GM23248 (cell line): ENCODE results near the gene DMKN. TPM values are rescaled to one million over a fixed set of nuclear protein-coding genes. Genes with fewer than 3 reads are reported as not detected.
"Not testable (repeated sequence)": the region's sequence is repeated elsewhere in the genome, so short reads cannot be mapped to it uniquely, and the experiment has no call there.

ENCODE experiments used
- DNase-seq: peaks from one replicate; pipeline ENCODE4 v3.0.0-alpha.2; 2015
- H2AFZ ChIP-seq: fragments of 200-600 bp; sonication (generic); 2 replicates; pipeline ENCODE4 v1.6.1; 2016; ENCODE audit warnings: antibody characterized with exemption
- H3F3A ChIP-seq: fragments of 200-600 bp; sonication (generic); 2 replicates; pipeline ENCODE4 v1.6.1; 2016; ENCODE audit warnings: mild to moderate bottlenecking, antibody characterized with exemption, mixed run types; ENCODE audit not compliant: insufficient read depth
- H3K27ac ChIP-seq: fragments of 200-600 bp; sonication (generic); 2 replicates; pipeline ENCODE4 v1.5.1; 2016; ENCODE audit warnings: mild to moderate bottlenecking
- H3K27me3 ChIP-seq: fragments of 200-600 bp; sonication (generic); replicated peaks from 2 replicates; pipeline ENCODE4 v1.6.1; 2016; ENCODE audit warnings: mild to moderate bottlenecking; ENCODE audit not compliant: insufficient read depth
- H3K36me3 ChIP-seq: fragments of 200-600 bp; sonication (generic); 2 replicates; pipeline ENCODE4 v1.6.1; 2016; ENCODE audit warnings: low read depth, mild to moderate bottlenecking
- H3K4me1 ChIP-seq: fragments of 200-600 bp; sonication (generic); 2 replicates; pipeline ENCODE4 v1.6.1; 2016; ENCODE audit warnings: mild to moderate bottlenecking; ENCODE audit not compliant: insufficient read depth
- H3K4me2 ChIP-seq: fragments of 200-600 bp; sonication (generic); one replicate; pipeline ENCODE4 v1.6.1; 2016; ENCODE audit warnings: mild to moderate bottlenecking; ENCODE audit not compliant: unreplicated experiment
- H3K4me3 ChIP-seq: fragments of 200-600 bp; sonication (generic); 2 replicates; pipeline ENCODE4 v1.5.1; 2016; ENCODE audit warnings: mild to moderate bottlenecking
- H3K79me2 ChIP-seq: fragments of 200-600 bp; sonication (generic); 2 replicates; pipeline ENCODE4 v1.6.1; 2016; ENCODE audit warnings: mild to moderate bottlenecking; ENCODE audit not compliant: insufficient read depth
- H3K9ac ChIP-seq: fragments of 200-600 bp; sonication (generic); 2 replicates; pipeline ENCODE4 v1.6.1; 2016; ENCODE audit warnings: mild to moderate bottlenecking
- H3K9me2 ChIP-seq: fragments of 200-600 bp; sonication (generic); 2 replicates; pipeline ENCODE4 v1.6.1; 2016; ENCODE audit warnings: mixed run types, mild to moderate bottlenecking, moderate library complexity; ENCODE audit not compliant: insufficient read depth
- H3K9me3 ChIP-seq: fragments of 200-600 bp; sonication (generic); one replicate; pipeline ENCODE4 v1.6.1; 2017; ENCODE audit warnings: low read depth
- H4K20me1 ChIP-seq: fragments of 200-600 bp; sonication (generic); 2 replicates; pipeline ENCODE4 v1.6.0; 2016; ENCODE audit not compliant: insufficient read depth
- EZH2 ChIP-seq: fragments of 200-600 bp; sonication (generic); IDR thresholded peaks from 2 replicates; pipeline ENCODE4 v1.6.1; 2018; ENCODE audit warnings: antibody characterized with exemption, mild to moderate bottlenecking; ENCODE audit not compliant: insufficient read depth, poor library complexity, severe bottlenecking
- EZH2phosphoT487 ChIP-seq: fragments of 200-600 bp; sonication (generic); IDR thresholded peaks from 2 replicates; pipeline ENCODE4 v1.6.1; 2018; ENCODE audit warnings: antibody characterized with exemption, moderate library complexity, mild to moderate bottlenecking, low read depth; ENCODE audit not compliant: insufficient read depth
- WGBS, 2 experiments: methylation state at CpG; one replicate each; pipeline ENCODE4 v1.1.6; 2015 to 2017; ENCODE audit warnings: low lambda C conversion rate in 2 of 2, low coverage in 1 of 2; ENCODE audit errors: missing lambda C conversion rate in 2 of 2; 5-methylcytosine and 5-hydroxymethylcytosine counted together
- in situ Hi-C: fragments of 300-500 bp; cut with MboI; formaldehyde crosslinking; loops from 2 replicates; pipeline ENCODE4 v1.15.0; 2020
- polyA plus RNA-seq: library from polyadenylated mRNA; unstranded; fragments of >200 nt; fragmentation: Nextera tagmentation; extraction: Ambion mirVana; gene quantifications from 2 replicates; pipeline ENCODE4 v1.2.1, GENCODE V29; 2016
- total RNA-seq: library from RNA; depleted of rRNA; stranded (reverse); fragments of >200 nt; shearing (Covaris generic); gene quantifications from 2 replicates; pipeline ENCODE4 v1.2.3, GENCODE V29; 2014

Gene DMKN
- total and polyA plus RNA-seq, 2 experiments from 2014 or later: 25.4 to 34.5 TPM

GRCh38 chr19:35483089-35483488, 30.4 kb downstream of the DMKN start:
- 26 to 34% methylated on average over 5 of the region's 5 CpGs for WGBS, 2 experiments
- no peak for TF ChIP-seq EZH2
- TF ChIP-seq EZH2phosphoT487: no peak
- peaks cover 15% of the 10 kb centered on the region for H3K27me3 ChIP-seq
- no peak overlapping the region for H2AFZ ChIP-seq
- H3K9me2 ChIP-seq: no peaks in the 10 kb centered on the region
- no peaks in the 10 kb centered on the region for H3K36me3 ChIP-seq
- in situ Hi-C loops: no loop called here
- no peaks in the 10 kb centered on the region for H3K9me3 ChIP-seq
- no peaks in the 10 kb centered on the region for H4K20me1 ChIP-seq
- no peak for DNase-seq
- no peak overlapping the region for H3K27ac ChIP-seq
- H3K4me1 ChIP-seq: no peaks in the 10 kb centered on the region
- no peak overlapping the region for H3K9ac ChIP-seq
- no peak overlapping the region for H3K4me3 ChIP-seq
- no peak overlapping the region for H3K4me2 ChIP-seq
- H3F3A ChIP-seq: no peaks in the 10 kb centered on the region
- no peaks in the 10 kb centered on the region for H3K79me2 ChIP-seq

DNA sequence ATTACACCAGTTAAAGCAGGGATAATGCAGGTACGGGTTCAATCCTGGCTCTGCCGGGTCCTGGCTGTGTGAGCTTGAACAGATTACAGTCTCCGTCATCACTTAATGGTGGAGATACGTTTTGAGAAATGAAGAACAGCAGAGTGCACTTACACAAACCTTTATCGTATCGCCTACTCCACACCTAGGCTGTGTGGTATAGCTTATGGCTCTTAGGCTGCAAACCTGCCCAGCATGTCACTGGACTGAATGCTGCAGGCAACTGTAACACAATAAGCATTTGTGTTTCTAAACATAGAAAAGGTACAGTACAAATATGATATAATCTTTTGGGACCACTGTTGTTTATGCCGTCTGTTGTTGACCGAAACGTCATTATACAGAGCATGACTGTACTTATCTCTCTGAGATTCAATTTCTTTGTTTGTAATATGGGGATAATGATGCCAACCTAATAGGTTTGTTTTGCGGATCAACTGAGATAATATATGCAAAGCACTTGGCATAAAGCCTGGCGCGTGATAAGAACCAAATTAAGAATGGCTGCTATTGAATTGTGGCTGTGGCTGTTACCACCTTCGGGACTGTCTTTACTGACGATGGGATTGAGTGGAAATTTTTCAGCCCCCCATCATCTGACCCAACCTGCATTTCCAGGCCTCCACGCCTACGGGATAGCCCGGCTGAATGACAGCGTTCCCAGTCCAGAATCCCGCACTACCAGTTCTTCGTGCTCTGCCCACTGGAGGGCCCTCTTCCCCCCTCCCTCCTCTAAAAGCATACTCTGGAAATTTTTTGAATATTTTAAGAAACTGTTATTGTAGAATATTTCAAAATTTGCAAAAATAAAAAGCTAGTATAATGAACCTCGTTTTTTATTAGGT, 34.4 kb downstream of the DMKN start:
- Histone ChIP-seq H3K27me3 (peaks cover 7% of the 10 kb centered on the region), H3K36me3 (no peaks in the 10 kb centered on the region), H3K4me2 (no peak overlapping the region), H3F3A (no peaks in the 10 kb centered on the region), H3K79me2 (no peaks in the 10 kb centered on the region), H4K20me1 (no peaks in the 10 kb centered on the region), H2AFZ (no peak overlapping the region), H3K9me3 (no peaks in the 10 kb centered on the region), H3K27ac (no peak overlapping the region), H3K4me1 (no peaks in the 10 kb centered on the region), H3K9me2 (no peaks in the 10 kb centered on the region), H3K4me3 (no peak overlapping the region), H3K9ac (no peak overlapping the region)
- 67 to 69% methylated on average over 21 of the region's 21 CpGs for WGBS, 2 experiments
- in situ Hi-C loops: no loop called here
- TF ChIP-seq EZH2phosphoT487 (no peak), EZH2 (no peak)
- no peak for DNase-seq

DNA sequence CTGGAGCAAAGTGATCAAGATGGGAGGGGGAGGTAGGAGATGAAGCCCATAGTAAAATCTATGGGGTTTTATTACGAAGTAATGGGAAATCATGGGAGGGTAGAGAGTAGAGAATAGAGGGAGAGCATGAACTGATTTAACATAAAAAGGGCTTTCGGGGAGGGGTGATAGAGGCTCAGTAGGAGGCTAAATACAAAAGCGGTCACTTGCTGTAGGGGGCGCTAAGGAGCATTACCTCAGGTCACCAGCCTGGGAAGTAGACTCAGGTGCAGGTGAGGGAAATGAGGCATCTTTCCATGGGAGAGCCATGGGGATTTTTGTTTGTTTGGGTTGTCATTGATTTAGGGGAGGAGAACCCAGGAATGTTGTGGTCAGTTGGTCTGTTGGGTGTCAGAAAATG, 37.3 kb downstream of the DMKN start:
- Histone ChIP-seq H3K9ac (no peak overlapping the region), H3K36me3 (no peaks in the 10 kb centered on the region), H3F3A (no peaks in the 10 kb centered on the region), H3K27me3 (peaks cover 4% of the 10 kb centered on the region; the same call in 1 of the 2 replicates), H2AFZ (no peak overlapping the region), H3K9me3 (no peaks in the 10 kb centered on the region), H3K4me2 (no peak overlapping the region), H3K27ac (no peak overlapping the region), H3K4me3 (no peak overlapping the region), H3K9me2 (no peaks in the 10 kb centered on the region), H4K20me1 (no peaks in the 10 kb centered on the region), H3K79me2 (no peaks in the 10 kb centered on the region), H3K4me1 (no peaks in the 10 kb centered on the region)
- DNase-seq: no peak
- TF ChIP-seq EZH2: no peak
- 44 to 46% methylated on average over 4 of the region's 4 CpGs for WGBS, 2 experiments
- in situ Hi-C loops: no loop called here

DNA sequence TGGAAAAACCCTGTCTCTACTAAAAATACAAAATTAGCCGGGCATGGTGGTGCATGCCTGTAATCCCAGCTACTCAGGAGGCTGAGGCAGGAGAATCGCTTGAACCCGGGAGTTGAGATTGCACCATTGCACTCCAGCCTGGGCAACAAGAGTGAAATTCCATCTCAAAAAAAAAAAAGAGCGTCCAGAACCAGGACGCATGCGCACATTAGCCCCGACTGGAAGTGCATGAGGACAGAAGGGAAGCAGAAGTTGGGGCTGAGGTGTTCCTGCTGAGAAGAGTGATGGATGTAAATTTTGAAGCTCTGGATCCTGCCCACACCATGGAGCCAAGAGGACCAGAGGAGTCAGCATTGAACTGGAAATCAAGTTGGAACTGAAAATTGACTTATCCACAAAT, 38.9 kb downstream of the DMKN start:
- 78 to 89% methylated on average over 6 to 7 of the region's 7 CpGs for WGBS, 2 experiments
- H3K36me3 ChIP-seq, in situ Hi-C loops, H3K9ac ChIP-seq, H3K9me3 ChIP-seq, H3K9me2 ChIP-seq, H3F3A ChIP-seq, H4K20me1 ChIP-seq, H3K4me1 ChIP-seq, H3K4me3 ChIP-seq, H3K27ac ChIP-seq, H2AFZ ChIP-seq, H3K4me2 ChIP-seq, DNase-seq, H3K79me2 ChIP-seq: not testable (repeated sequence)
- peaks cover 18% of the 10 kb centered on the region; the same call in 1 of the 2 replicates for H3K27me3 ChIP-seq
